Activated T-cell treated with anti-CD3 and anti-CD28 coated beads, Interleukin-2, amount 50 U/mL, for 4 hours (primary cell): ENCODE results near the gene GPD1. TPM values are rescaled to one million over a fixed set of nuclear protein-coding genes. Genes with fewer than 3 reads are reported as not detected.

Experiments used
- ATAC-seq, 2 donors: fragments of 200-7000 bp; cut with Tn5 transposase; one replicate each; pipeline ENCODE4 v1.10.0; 2021
- DNase-seq: peaks from one replicate; pipeline ENCODE4 v3.0.0-alpha.2; 2020
- H3K27me3 Mint-ChIP-seq: one replicate; pipeline ENCODE4 v1.8.0; 2021; ENCODE audit warnings: low read depth, mixed read lengths
- H3K36me3 Mint-ChIP-seq: one replicate; pipeline ENCODE4 v1.8.0; 2022; ENCODE audit warnings: mixed read lengths; ENCODE audit not compliant: insufficient read depth
- H3K4me1 Mint-ChIP-seq: one replicate; pipeline ENCODE4 v1.8.0; 2021; ENCODE audit warnings: low read depth, mixed read lengths
- H3K4me3 Mint-ChIP-seq: one replicate; pipeline ENCODE4 v1.8.0; 2021; ENCODE audit warnings: mild to moderate bottlenecking, moderate library complexity, mixed read lengths
- H3K9me3 Mint-ChIP-seq: one replicate; pipeline ENCODE4 v1.8.0; 2021; ENCODE audit warnings: mixed read lengths
- total RNA-seq, 3 donors: library from RNA; stranded (reverse); gene quantifications; one replicate each; pipeline ENCODE4 v1.2.1, GENCODE V29; 2021

Gene GPD1
- total RNA-seq, 3 donors from 2014 or later, result 0.60 to 1.2 (median 0.87) TPM

GRCh38 chr12:50066402-50066801, 37.4 kb upstream of the GPD1 start:
- Mint-ChIP-seq H3K27me3 (peaks cover 11% of the 10 kb centered on the region), H3K4me3 (no peak overlapping the region), H3K4me1 (peaks cover 5% of the 10 kb centered on the region), H3K9me3 (no peaks in the 10 kb centered on the region), H3K36me3 (no peaks in the 10 kb centered on the region)
- ATAC-seq, result no peak
- DNase-seq, result no peak

DNA sequence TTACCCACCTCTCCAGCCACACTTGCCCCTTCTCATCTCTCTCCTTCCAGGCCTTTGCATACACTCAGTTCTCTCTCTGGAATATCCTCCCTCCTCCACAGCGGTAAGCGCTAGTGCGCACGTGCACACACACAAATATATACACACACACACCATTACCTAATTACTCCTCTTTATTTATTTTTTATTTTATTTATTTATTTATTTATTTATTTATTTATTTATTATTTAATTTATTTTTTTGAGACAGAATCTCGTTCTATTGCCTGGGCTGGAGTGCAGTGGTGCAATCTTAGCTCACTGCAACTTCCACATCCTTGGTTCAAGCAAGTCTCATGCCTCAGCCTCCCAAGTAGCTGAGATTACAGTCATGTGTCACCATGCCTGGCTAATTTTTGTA, 34.7 kb upstream of the GPD1 start:
- no peak for ATAC-seq
- Mint-ChIP-seq H3K27me3 (no peaks in the 10 kb centered on the region), H3K4me1 (peaks cover 5% of the 10 kb centered on the region), H3K9me3 (no peaks in the 10 kb centered on the region), H3K36me3 (no peaks in the 10 kb centered on the region), H3K4me3 (no peak overlapping the region)
- DNase-seq, result no peak

GRCh38 chr12:50069539-50069938, 34.3 kb upstream of the GPD1 start:
- H3K36me3 Mint-ChIP-seq, result no peaks in the 10 kb centered on the region
- peaks cover 5% of the 10 kb centered on the region for H3K4me1 Mint-ChIP-seq
- H3K4me3 Mint-ChIP-seq, result no peak overlapping the region
- ATAC-seq (no peak), DNase-seq (no peak)
- H3K9me3 Mint-ChIP-seq, result no peaks in the 10 kb centered on the region
- no peaks in the 10 kb centered on the region for H3K27me3 Mint-ChIP-seq

GRCh38 chr12:50070314-50071060, 33.3 kb upstream of the GPD1 start:
- Mint-ChIP-seq H3K4me3 (no peak overlapping the region), H3K4me1 (peaks cover 5% of the 10 kb centered on the region), H3K27me3 (no peaks in the 10 kb centered on the region), H3K9me3 (no peaks in the 10 kb centered on the region), H3K36me3 (no peaks in the 10 kb centered on the region)
- peak; percentile 53 to 58 for ATAC-seq
- peak; percentile 61 for DNase-seq

- ATAC-seq (no peak), DNase-seq (no peak)
- Mint-ChIP-seq H3K4me1 (peaks cover 5% of the 10 kb centered on the region), H3K9me3 (no peaks in the 10 kb centered on the region), H3K27me3 (peaks cover under 1% of the 10 kb centered on the region), H3K36me3 (no peaks in the 10 kb centered on the region), H3K4me3 (no peak overlapping the region)
Measured at GRCh38 chr12:50072198-50072907, 31.5 kb upstream of the GPD1 start.

GRCh38 chr12:50073206-50073605, 30.6 kb upstream of the GPD1 start:
- H3K36me3 Mint-ChIP-seq, result no peaks in the 10 kb centered on the region
- peaks cover 3% of the 10 kb centered on the region for H3K27me3 Mint-ChIP-seq
- H3K4me1 Mint-ChIP-seq, result peaks cover 5% of the 10 kb centered on the region
- no peak for ATAC-seq
- H3K9me3 Mint-ChIP-seq, result no peaks in the 10 kb centered on the region
- no peak for DNase-seq
- no peak overlapping the region for H3K4me3 Mint-ChIP-seq

GRCh38 chr12:50073712-50074111, 30.1 kb upstream of the GPD1 start:
- peaks cover 3% of the 10 kb centered on the region for H3K27me3 Mint-ChIP-seq
- DNase-seq, result no peak
- no peaks in the 10 kb centered on the region for H3K9me3 Mint-ChIP-seq

DNA sequence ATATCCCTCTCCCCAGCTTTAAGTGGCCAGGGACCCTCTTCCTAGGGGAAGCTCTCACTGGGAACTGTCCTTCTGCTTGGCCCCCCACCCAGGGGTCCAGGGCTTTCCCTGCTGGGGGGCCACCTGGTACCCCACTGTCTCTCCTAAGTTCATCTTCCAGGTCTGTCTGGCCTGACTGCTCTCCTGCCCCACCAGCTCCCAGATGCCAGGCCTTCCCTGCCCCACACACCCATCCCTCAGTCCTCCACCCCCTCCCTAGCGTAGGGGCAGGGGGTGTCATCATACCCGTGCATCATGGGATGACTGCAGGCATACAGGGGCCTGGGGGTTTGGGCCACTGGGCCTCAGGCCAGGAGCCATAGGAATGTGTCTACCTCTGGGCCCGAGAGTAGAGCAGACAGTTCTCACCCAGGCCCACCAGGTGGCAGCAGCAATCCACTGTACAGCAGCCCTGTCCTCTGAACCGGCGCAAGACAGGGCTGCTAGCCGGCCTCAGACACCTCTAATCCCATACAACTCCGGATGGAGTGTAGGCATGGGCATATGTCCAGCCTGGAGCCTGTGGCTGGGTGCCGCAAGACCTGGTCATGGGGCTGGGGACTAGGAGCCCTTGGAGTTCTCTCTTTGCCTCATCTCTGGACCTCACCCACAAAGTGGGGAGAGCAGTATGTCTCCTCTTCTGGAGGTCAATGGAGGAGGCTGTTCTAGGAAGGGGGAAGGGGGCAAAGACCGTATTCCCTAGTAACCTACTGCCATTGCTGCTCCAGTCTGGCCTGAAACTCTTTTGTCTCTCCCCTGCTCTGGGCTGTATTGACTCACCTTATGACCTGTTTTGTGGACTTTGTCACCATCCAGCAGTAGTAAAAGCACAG, 28.6 kb upstream of the GPD1 start:
- peak; percentile 82 for DNase-seq
- Mint-ChIP-seq H3K9me3 (no peaks in the 10 kb centered on the region), H3K27me3 (peaks cover 3% of the 10 kb centered on the region), H3K4me1 (peaks cover 5% of the 10 kb centered on the region), H3K36me3 (no peaks in the 10 kb centered on the region), H3K4me3 (no peak overlapping the region)
- ATAC-seq, result peak; percentile 95 to 96

More at GRCh38 chr12:50073712-50074111, 30.1 kb upstream of the GPD1 start:
- no peak for ATAC-seq
- H3K4me1 Mint-ChIP-seq, result peaks cover 5% of the 10 kb centered on the region
- no peak overlapping the region for H3K4me3 Mint-ChIP-seq
- no peaks in the 10 kb centered on the region for H3K36me3 Mint-ChIP-seq

GRCh38 chr12:50075808-50076170, 28.0 kb upstream of the GPD1 start:
- H3K36me3 Mint-ChIP-seq, result no peaks in the 10 kb centered on the region
- peaks cover 3% of the 10 kb centered on the region for H3K27me3 Mint-ChIP-seq
- ATAC-seq (no peak), DNase-seq (no peak)
- H3K4me3 Mint-ChIP-seq, result no peak overlapping the region
- no peaks in the 10 kb centered on the region for H3K9me3 Mint-ChIP-seq
- no peaks in the 10 kb centered on the region for H3K4me1 Mint-ChIP-seq

GRCh38 chr12:50077099-50077498, 26.7 kb upstream of the GPD1 start:
- H3K4me1 Mint-ChIP-seq, result no peaks in the 10 kb centered on the region
- H3K9me3 Mint-ChIP-seq, result no peaks in the 10 kb centered on the region
- no peaks in the 10 kb centered on the region for H3K36me3 Mint-ChIP-seq
- no peak overlapping the region for H3K4me3 Mint-ChIP-seq
- DNase-seq (no peak), ATAC-seq (no peak)
- peaks cover 3% of the 10 kb centered on the region for H3K27me3 Mint-ChIP-seq

- no peaks in the 10 kb centered on the region for H3K9me3 Mint-ChIP-seq
- H3K27me3 Mint-ChIP-seq, result peaks cover 3% of the 10 kb centered on the region
- no peak overlapping the region for H3K4me3 Mint-ChIP-seq
- DNase-seq, result no peak
- H3K4me1 Mint-ChIP-seq, result peaks cover under 1% of the 10 kb centered on the region
- H3K36me3 Mint-ChIP-seq, result no peaks in the 10 kb centered on the region
- ATAC-seq, result no peak
Measured at GRCh38 chr12:50078281-50078680, 25.5 kb upstream of the GPD1 start.

DNA sequence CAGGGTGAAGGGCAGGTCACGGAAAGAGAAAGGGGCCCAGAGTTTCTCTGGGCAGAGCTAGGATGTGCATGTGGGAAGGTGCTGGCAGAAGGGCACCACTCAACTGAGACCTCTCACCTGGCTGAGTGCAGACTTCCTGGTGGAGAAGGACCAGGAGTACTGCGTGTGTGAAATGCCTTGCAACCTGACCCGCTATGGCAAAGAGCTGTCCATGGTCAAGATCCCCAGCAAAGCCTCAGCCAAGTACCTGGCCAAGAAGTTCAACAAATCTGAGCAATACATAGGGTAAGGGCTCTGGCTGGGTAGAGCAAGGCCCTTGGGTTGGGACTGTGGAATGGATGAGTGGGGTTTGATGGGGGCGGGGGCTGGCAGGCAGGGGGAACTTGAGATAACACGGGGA, 24.0 kb upstream of the GPD1 start:
- Mint-ChIP-seq H3K4me1 (peaks cover 8% of the 10 kb centered on the region), H3K27me3 (peaks cover 3% of the 10 kb centered on the region), H3K9me3 (no peaks in the 10 kb centered on the region), H3K36me3 (no peaks in the 10 kb centered on the region), H3K4me3 (no peak overlapping the region)
- ATAC-seq, result no peak
- DNase-seq, result no peak

DNA sequence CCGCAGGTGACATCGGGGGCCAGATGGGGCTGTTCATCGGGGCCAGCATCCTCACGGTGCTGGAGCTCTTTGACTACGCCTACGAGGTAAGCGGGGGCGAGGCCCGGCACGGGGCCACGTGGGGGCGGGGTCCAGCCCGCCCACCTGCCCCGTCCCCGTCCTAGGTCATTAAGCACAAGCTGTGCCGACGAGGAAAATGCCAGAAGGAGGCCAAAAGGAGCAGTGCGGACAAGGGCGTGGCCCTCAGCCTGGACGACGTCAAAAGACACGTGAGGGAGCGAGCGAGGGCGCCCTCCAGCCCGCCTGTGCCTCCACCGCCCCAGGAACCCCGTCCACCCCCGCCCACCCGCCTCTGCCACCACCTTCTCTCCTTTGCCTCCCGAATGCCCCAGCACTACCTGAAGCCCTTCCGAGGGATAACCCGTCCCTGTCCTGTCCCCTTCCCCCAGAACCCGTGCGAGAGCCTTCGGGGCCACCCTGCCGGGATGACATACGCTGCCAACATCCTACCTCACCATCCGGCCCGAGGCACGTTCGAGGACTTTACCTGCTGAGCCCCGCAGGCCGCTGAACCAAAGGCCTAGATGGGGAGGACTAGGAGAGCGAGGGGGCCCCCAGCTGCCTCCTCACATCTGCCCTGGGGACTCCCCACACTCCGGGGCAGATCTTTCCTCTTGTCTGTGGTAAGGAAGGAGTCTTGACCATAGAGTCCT, 22.6 kb upstream of the GPD1 start:
- ATAC-seq (no peak), DNase-seq (no peak)
- Mint-ChIP-seq H3K4me3 (no peak overlapping the region), H3K4me1 (peaks cover 13% of the 10 kb centered on the region), H3K9me3 (no peaks in the 10 kb centered on the region), H3K36me3 (no peaks in the 10 kb centered on the region), H3K27me3 (peaks cover 3% of the 10 kb centered on the region)

GRCh38 chr12:50082644-50083043, 21.2 kb upstream of the GPD1 start:
- DNase-seq, result no peak
- H3K4me3 Mint-ChIP-seq, result no peak overlapping the region
- H3K36me3 Mint-ChIP-seq, result peaks cover 6% of the 10 kb centered on the region
- ATAC-seq, result no peak
- peaks cover 17% of the 10 kb centered on the region for H3K4me1 Mint-ChIP-seq
- H3K27me3 Mint-ChIP-seq, result no peaks in the 10 kb centered on the region
- H3K9me3 Mint-ChIP-seq, result no peaks in the 10 kb centered on the region
